ENCODE data around the gene ITPRID1. TPM values are rescaled to one million over a fixed set of nuclear protein-coding genes. Genes with fewer than 3 reads are reported as not detected.
A peak's percentile ranks its signal among the peaks of the same experiment; 100 is the strongest.

The ITPRID1 gene
- total RNA-seq, 1 experiment from 2014 or later = not detected

DNA sequence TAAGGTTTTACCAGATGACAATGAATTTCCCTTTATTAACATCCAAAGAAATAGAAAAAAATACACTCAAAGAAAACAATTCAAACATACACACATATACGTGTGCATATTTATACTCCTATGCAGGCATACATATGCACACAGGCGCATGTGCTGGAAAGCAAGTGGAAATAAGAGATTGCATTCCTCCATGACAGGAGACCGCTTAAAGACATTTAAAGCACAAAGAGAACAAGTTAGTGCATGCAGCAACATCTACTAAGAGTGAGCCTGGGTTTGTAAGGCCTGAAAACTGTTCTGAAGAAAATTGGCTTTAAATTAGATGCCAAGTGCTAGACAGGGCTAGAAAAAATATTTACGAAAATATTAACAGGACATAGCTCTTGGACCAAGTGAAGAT is 133.1 kb downstream of the ITPRID1 start:
- ChIA-PET POLR2A (ENCODE audit: unreplicated experiment) (no interaction called here), CTCF (interaction anchor here (0.6 kb wide), 1 partner anchor 21 kb away, joined by 3 read pairs; no protein-coding TSS in a partner anchor)
- Histone ChIP-seq H3K4me1 (ENCODE audit: insufficient read depth, low read length) (no peaks in the 10 kb centered on the region), H4K20me1 (ENCODE audit: low read length) (no peaks in the 10 kb centered on the region), H3K36me3 (ENCODE audit: low read depth, low read length) (no peaks in the 10 kb centered on the region), H2AFZ (ENCODE audit: low read length) (no peak overlapping the region), H3K79me2 (ENCODE audit: low read length) (no peaks in the 10 kb centered on the region), H3K27me3 (ENCODE audit: low read length) (peaks cover 77% of the 10 kb centered on the region), H3K4me2 (ENCODE audit: low read length) (no peak overlapping the region), H3K27ac (ENCODE audit: low read length) (no peak overlapping the region), H3K4me3 (ENCODE audit: low read length) (no peak overlapping the region), H3K9me3 (ENCODE audit: low read length) (no peaks in the 10 kb centered on the region), H3K9me2 (replicated peaks; ENCODE audit: low read length) (no peaks in the 10 kb centered on the region), H3F3A (ENCODE audit: low read length, unreplicated experiment) (no peaks in the 10 kb centered on the region), H3K9ac (ENCODE audit: low read length) (no peak overlapping the region)
- ATAC-seq (no peak), DNase-seq (no peak)
- TF ChIP-seq, protein P1, sequence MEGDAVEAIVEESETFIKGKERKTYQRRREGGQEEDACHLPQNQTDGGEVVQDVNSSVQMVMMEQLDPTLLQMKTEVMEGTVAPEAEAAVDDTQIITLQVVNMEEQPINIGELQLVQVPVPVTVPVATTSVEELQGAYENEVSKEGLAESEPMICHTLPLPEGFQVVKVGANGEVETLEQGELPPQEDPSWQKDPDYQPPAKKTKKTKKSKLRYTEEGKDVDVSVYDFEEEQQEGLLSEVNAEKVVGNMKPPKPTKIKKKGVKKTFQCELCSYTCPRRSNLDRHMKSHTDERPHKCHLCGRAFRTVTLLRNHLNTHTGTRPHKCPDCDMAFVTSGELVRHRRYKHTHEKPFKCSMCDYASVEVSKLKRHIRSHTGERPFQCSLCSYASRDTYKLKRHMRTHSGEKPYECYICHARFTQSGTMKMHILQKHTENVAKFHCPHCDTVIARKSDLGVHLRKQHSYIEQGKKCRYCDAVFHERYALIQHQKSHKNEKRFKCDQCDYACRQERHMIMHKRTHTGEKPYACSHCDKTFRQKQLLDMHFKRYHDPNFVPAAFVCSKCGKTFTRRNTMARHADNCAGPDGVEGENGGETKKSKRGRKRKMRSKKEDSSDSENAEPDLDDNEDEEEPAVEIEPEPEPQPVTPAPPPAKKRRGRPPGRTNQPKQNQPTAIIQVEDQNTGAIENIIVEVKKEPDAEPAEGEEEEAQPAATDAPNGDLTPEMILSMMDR (conservative IDR thresholded peaks at IDR 0.05; ENCODE audit: low read depth, low read length) = no peak
- no peak for TF ChIP-seq EZH2phosphoT487 (IDR thresholded peaks at IDR 0.05; ENCODE audit: borderline replicate concordance, low read length)
- no peak for TF ChIP-seq EZH2 (IDR thresholded peaks at IDR 0.05; ENCODE audit: low read length, unreplicated experiment)
- intact Hi-C loops (cut with micrococcal nuclease) = loop anchor here (10.0 kb wide), 1 partner anchor 558 kb away; no protein-coding TSS in a partner anchor
- no TSS peak for BruUV-seq (replicated peaks)

DNA sequence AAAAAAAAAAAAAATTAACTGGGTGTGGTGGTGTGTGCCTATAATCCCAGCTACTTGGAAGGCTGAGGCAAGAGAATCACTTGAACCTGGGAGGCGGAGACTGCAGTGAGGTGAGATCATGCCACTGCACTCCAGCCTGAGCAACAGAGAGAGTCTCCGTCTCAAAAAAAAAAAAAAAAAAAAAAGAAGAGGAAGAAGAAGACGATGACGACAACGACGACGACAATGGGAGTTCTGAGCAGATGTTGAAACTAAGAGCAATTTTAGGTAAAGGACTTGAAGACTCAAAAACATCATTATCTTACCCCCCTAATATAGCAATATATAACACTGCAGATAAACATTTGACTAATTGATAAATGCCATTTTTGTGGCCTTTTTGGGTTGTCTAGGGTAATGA is 133.6 kb downstream of the ITPRID1 start:
- intact Hi-C loops (cut with micrococcal nuclease) = loop anchor here (10.0 kb wide), 1 partner anchor 557 kb away; no protein-coding TSS in a partner anchor
- CTCF ChIA-PET = no interaction called here
- H3K36me3 ChIP-seq (ENCODE audit: low read depth, low read length) = no peaks in the 10 kb centered on the region

DNA sequence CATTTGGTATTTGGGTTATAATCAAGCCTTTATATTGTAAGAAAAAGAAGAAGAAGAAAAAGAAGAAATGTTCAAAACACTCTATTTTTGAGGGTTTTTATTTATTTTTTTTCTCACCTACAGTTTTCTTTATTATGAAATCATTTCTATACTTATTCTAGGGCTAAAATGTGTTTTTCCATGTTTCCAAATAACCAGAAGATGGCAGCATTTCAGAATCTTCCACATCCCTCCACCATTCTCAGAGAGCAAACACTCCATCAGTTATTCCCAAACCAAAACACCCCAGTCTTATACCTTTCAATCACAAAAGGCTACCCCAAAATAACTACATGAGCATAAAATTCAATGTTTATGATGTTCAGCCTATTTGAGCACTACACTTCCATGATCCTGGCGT is 134.4 kb downstream of the ITPRID1 start:
- H3K4me2 ChIP-seq (ENCODE audit: low read length) = no peak overlapping the region
- H3K9ac ChIP-seq (ENCODE audit: low read length) = no peak overlapping the region
- H4K20me1 ChIP-seq (ENCODE audit: low read length) = no peaks in the 10 kb centered on the region
- BruUV-seq (replicated peaks) = no TSS peak
- H2AFZ ChIP-seq (ENCODE audit: low read length) = no peak overlapping the region
- H3K36me3 ChIP-seq (ENCODE audit: low read depth, low read length) = no peaks in the 10 kb centered on the region
- no peak overlapping the region for H3K4me3 ChIP-seq (ENCODE audit: low read length)
- POLR2A ChIA-PET (ENCODE audit: unreplicated experiment) = no interaction called here
- ATAC-seq (0 out of 2 replicates have a peak, but pooled peaks have one; percentile 24), DNase-seq (peak; percentile 15)
- no peaks in the 10 kb centered on the region for H3F3A ChIP-seq (ENCODE audit: low read length, unreplicated experiment)
- H3K4me1 ChIP-seq (ENCODE audit: insufficient read depth, low read length) = no peaks in the 10 kb centered on the region
- TF ChIP-seq, protein P1 (conservative IDR thresholded peaks at IDR 0.05; ENCODE audit: low read depth, low read length) = peak; percentile 43; the same call in 1 of the 2 replicates
- no peak for TF ChIP-seq EZH2 (IDR thresholded peaks at IDR 0.05; ENCODE audit: low read length, unreplicated experiment)
- peaks cover 76% of the 10 kb centered on the region for H3K27me3 ChIP-seq (ENCODE audit: low read length)
- CTCF ChIA-PET = no interaction called here
- H3K9me2 ChIP-seq (replicated peaks; ENCODE audit: low read length) = no peaks in the 10 kb centered on the region
- intact Hi-C loops (cut with micrococcal nuclease) = loop anchor here (1.0 to 10.0 kb wide), 2 partner anchors 88 to 557 kb away; no protein-coding TSS in a partner anchor
- H3K79me2 ChIP-seq (ENCODE audit: low read length) = no peaks in the 10 kb centered on the region
- H3K9me3 ChIP-seq (ENCODE audit: low read length) = no peaks in the 10 kb centered on the region
- H3K27ac ChIP-seq (ENCODE audit: low read length) = no peak overlapping the region

More for the DNA sequence above, 133.6 kb downstream of the ITPRID1 start:
- H3K9ac ChIP-seq (ENCODE audit: low read length) = no peak overlapping the region
- H3K9me3 ChIP-seq (ENCODE audit: low read length) = no peaks in the 10 kb centered on the region
- no peaks in the 10 kb centered on the region for H4K20me1 ChIP-seq (ENCODE audit: low read length)
- peaks cover 77% of the 10 kb centered on the region for H3K27me3 ChIP-seq (ENCODE audit: low read length)
- ATAC-seq (no peak), DNase-seq (no peak)
- POLR2A ChIA-PET (ENCODE audit: unreplicated experiment) = no interaction called here
- no peaks in the 10 kb centered on the region for H3F3A ChIP-seq (ENCODE audit: low read length, unreplicated experiment)
- no peak overlapping the region for H3K27ac ChIP-seq (ENCODE audit: low read length)
- H2AFZ ChIP-seq (ENCODE audit: low read length) = no peak overlapping the region
- TF ChIP-seq EZH2 (IDR thresholded peaks at IDR 0.05; ENCODE audit: low read length, unreplicated experiment) (no peak), EZH2phosphoT487 (IDR thresholded peaks at IDR 0.05; ENCODE audit: borderline replicate concordance, low read length) (no peak)
- TF ChIP-seq, protein P1 (conservative IDR thresholded peaks at IDR 0.05; ENCODE audit: low read depth, low read length) = no peak
- no peak overlapping the region for H3K4me2 ChIP-seq (ENCODE audit: low read length)
- no peaks in the 10 kb centered on the region for H3K9me2 ChIP-seq (replicated peaks; ENCODE audit: low read length)
- BruUV-seq (replicated peaks) = no TSS peak
- H3K4me1 ChIP-seq (ENCODE audit: insufficient read depth, low read length) = no peaks in the 10 kb centered on the region
- H3K4me3 ChIP-seq (ENCODE audit: low read length) = no peak overlapping the region
- no peaks in the 10 kb centered on the region for H3K79me2 ChIP-seq (ENCODE audit: low read length)
